Measurements from ENCODE around the gene HAUS5.
A peak's percentile ranks its signal among the peaks of the same experiment; 100 is the strongest.

The HAUS5 gene

GRCh38 chr19:35673121-35673804 lies 60.7 kb downstream of the HAUS5 start:
- H2AFZ ChIP-seq (ENCODE audit: low read length, unreplicated experiment), result peak overlapping the region; percentile 31
- H3K27ac ChIP-seq (ENCODE audit: low read depth, low read length), result no peak overlapping the region
- peak overlapping the region; percentile 75 for H3K4me3 ChIP-seq (ENCODE audit: low read depth, low read length)
- H3K4me1 ChIP-seq (ENCODE audit: control insufficient read depth, insufficient read depth, low read length, unreplicated experiment), result no peaks in the 10 kb centered on the region
- no peaks in the 10 kb centered on the region for H3K36me3 ChIP-seq (ENCODE audit: insufficient read depth, low read length)
- peaks cover 10% of the 10 kb centered on the region for H3K27me3 ChIP-seq (ENCODE audit: insufficient read depth, low read length)
- no peaks in the 10 kb centered on the region for H3K79me2 ChIP-seq (ENCODE audit: control insufficient read depth, insufficient read depth, low read length, unreplicated experiment)

Measured in ACC112 (cell line).